NCI-H69 (cell line): ENCODE measurements around the gene LANCL3.

Experiments used
- DNase-seq: peaks from one replicate; lab custom pipeline; 2025; lab: John Stamatoyannopoulos, UW

LANCL3 gene

GRCh38 chrX:37679888-37680287, 108.4 kb downstream of the LANCL3 start:
- DNase-seq, result no peak

DNA sequence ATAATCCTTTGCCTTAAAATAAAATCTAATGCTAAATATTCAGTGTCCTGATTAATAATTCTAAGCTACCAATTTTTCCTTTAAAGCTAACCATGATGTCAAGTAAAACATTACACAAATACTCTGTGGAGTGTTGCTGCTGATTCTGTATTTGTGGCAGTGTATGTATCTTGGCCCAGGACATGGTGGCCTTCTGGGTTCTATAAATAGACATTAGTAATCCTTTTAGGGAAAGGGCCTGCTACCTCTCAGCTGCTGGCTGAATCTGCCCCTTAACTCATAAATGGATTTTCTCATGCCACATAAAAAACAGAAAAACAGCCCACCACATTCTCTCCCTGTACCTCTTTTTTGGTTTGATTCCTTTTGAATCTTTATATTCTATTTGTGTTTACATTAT, 113.0 kb downstream of the LANCL3 start:
- no peak for DNase-seq

DNA sequence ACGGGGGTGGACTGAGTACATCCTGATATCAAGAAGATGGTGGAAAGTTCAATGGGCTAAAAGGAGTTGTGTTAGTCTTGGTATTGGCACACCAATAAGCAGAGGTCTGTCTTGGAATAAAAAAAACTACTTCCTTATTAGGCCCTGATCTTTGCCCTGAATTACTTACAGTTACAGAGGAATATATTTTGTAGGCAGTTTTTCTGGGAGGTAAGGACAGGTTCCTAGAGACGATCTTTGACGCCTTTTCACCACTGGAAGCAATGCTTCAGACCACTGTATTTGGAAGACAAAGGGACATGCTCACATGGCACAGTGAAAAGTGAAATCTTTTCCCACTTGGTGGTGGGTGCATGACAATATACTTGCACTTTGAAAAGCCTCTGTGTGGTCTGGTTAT, 113.5 kb downstream of the LANCL3 start:
- DNase-seq, result peak; percentile 46

- DNase-seq, result peak; percentile 92
Measured at GRCh38 chrX:37685381-37686359, 114.2 kb downstream of the LANCL3 start, which contains the start of gene XK. Gene XK (plus strand): TSS chrX:37685791. CDS start chrX:37685962, 171 bp downstream.

DNA sequence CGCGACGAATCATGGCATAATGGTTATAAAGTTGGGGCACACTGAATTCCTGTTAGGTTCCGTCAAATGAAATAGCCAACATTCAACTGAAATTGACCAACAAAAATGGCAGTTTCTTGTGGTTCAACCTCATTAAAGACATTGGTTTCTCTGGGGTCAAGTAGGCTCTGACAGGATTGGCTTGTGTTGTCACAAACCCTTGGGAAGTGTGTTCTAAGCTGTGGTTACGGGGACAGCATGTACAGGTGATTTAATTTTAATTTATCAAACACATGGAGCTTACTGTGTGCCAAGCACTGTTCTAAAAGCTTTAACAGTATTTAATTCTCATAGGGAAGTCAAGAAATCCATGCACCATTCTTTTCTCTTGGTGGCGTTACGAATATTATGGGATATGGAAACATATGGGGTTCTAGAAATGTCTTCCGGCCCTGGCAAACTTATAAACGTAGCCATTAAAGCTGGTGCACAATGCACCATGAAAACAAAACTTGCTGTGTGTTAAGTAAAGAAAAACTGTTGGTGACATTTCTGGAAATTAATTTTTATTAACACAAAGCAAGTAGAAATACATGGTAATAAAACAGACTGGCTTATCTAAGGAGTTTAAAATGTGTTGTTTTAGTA, 115.0 kb downstream of the LANCL3 start:
- peak; percentile 55 for DNase-seq

DNA sequence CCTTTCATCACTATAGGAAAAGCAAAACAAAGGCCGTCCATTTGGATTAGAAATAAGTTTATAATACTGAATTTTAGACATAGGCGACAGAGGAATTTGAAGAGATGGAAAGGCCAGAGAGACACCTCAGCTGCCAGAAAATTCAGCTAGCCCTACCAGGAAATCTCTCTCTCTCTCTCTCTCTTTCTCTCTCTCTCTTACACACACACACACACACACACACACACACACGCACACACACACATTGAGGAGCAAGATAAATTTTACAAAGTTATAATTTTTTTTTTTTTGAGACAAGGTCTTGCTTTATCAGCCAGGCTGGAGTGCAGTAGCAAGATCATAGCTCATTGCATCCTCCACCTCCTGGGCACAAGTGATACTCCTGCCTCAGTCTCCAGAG, 115.5 kb downstream of the LANCL3 start:
- DNase-seq, result no peak

GRCh38 chrX:37690119-37690518, 118.7 kb downstream of the LANCL3 start:
- no peak for DNase-seq

- no peak for DNase-seq
Measured at GRCh38 chrX:37692918-37693317, 121.5 kb downstream of the LANCL3 start.

DNA sequence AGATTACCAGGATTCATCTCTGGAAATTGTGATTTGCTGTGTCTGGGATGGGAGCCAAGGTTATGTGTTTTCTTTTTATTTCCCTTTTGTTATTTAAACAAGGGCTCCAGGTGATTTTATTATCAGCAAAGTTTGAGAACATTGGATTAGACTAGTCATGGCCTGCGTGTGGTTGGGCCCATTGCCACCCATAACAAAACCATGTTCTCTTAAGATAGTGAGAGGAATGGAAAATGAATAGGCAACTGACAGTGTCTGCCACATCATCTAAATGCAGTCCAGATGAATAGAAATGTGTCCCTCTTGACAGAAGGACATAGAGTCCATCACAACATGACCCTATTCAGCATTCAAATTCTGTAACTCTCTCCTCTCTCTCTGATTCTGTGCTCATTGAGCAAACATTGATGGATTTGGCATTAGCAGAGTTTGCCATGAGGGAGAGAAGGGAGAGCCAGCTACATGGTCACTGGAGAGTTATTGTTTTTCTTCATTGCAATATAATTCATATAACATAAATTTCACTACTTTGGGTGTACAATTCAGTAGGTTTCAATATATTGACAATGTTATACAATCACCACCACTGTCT, 125.8 kb downstream of the LANCL3 start:
- peak; percentile 49 for DNase-seq

DNA sequence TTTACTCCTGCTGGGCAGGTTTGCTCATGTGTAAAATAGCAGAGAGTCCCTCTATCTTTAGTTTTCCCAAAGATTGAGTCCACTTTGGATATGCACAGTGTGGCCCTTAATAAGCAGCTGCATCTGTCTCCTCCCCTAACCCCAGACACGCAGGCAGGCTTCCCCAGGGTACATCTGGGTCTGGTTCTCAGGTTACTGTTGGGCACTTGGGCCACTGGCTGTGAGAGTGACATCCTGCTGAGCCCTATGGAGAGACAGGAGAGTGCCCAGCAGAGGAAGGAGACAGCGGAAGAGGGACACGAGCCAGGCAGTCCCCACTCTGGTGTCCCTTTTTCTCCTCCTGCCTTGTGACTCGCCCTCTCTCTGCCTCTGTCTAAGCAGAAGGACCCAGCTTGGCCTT, 130.1 kb downstream of the LANCL3 start:
- peak; percentile 76 for DNase-seq

- DNase-seq, result no peak
Measured at GRCh38 chrX:37711991-37712390, 140.5 kb downstream of the LANCL3 start.

- no peak for DNase-seq
Measured at GRCh38 chrX:37712458-37712857, 141.0 kb downstream of the LANCL3 start.

GRCh38 chrX:37714479-37714878, 143.0 kb downstream of the LANCL3 start:
- no peak for DNase-seq

DNA sequence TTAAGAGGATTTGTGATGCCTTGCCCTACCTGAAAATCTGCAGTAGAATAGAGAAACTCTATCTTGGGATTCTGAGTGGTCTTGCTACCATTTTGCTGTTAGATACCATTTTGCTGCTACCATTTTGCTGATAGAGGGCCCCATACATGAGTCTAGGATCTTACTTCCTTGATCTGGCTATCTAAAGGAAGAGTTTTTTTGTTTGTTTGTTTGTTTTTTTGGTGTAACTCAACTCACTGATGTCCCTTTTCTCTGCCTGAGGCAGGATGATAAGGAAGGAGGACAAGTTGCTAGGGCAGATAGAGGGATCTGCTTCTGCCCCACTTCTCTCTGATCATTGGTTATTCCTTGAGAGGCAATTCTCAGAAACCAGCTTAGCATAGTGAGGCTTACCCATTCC, 145.1 kb downstream of the LANCL3 start:
- no peak for DNase-seq

GRCh38 chrX:37717708-37718107, 146.2 kb downstream of the LANCL3 start:
- no peak for DNase-seq

- DNase-seq, result no peak
Measured at GRCh38 chrX:37722595-37722994, 151.1 kb downstream of the LANCL3 start.

DNA sequence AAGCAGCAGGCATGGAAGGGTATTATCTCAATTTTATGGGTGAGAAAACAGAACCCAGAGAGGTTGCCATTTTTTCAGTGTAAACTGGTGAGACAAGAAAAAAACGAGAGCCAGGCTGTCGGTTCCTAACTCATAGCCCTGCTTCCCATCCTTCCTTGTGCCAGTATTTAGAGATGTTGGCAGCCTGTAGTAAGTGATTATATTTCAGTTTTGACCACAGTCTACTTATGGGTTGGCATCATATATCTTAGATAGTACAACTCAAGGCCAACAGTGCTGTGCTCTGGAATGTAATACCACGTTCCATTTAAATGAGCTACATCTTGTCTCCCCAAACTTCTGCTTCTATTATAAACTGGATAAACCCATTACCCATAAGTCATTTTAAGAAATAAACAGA, 154.9 kb downstream of the LANCL3 start:
- DNase-seq, result no peak
